HG02588 (cell line): ENCODE measurements around the gene PPP6R2.
"Not testable (repeated sequence)": the region's sequence is repeated elsewhere in the genome, so short reads cannot be mapped to it uniquely, and the experiment has no call there.

Source experiments
- ATAC-seq: cut with Tn5 transposase; IDR thresholded peaks from one replicate; pipeline ENCODE4 v1.9.1; 2021; ENCODE audit warnings: mild to moderate bottlenecking, moderate library complexity; ENCODE audit not compliant: unreplicated experiment

The PPP6R2 gene

DNA sequence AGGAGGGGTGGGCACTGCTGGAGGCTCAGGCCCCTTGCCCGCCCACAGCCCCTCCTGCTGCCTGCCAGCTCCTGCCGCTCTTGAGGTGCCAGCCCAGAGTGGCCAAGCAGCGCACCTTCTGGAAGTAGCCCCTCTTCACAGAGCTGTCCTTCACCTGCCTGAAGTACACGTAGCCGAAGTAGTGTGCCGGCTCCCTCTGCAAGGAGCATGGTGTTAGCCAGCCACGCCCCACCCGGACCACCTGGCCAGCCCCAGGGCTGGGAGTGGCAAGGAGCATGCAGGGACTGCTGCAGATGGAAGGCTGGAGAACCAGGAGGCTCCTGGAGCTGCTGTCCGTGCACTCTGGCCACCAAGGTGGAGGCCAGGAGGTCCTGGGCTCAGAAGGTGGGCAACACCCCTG, 25.9 kb upstream of the PPP6R2 start:
- ATAC-seq: no peak

DNA sequence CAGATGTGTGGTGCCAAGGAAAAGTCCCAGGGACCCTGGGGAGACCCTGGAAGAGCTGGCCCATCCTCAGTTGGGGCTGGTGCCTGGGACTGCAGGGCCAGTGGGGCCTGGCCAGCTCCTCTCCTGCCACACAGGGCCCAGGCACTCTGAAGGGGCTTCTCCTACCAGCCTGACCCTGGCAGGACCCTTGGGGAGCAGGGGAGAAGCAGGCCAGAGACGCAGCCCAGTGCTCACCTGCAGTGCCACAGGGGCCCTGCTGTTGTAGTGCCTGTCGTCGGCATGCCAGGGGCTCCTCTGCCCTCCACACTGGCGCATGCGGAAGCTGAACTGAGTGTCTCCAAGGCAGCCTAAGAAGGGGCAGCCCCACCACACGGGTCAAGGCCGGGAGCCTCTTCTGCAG, 25.5 kb upstream of the PPP6R2 start:
- no peak for ATAC-seq

DNA sequence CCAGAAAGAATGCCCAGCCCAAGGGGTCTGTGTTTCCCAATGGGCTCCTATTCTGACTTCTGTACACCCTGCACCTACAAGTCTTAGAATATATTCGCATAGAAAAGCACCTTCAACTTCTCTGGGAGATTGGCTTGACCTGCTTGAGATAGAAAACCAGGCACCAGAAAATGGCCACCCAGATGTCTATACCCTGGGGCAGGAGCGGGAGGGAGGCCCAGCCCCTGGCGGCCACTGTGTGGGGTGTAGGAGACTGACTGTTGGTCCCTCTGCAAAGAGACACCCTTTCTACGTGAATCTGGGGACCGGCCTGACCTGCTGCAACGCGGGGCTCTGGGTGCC, 24.8 kb upstream of the PPP6R2 start:
- no peak for ATAC-seq

- no peak for ATAC-seq
Observed at GRCh38 chr22:50318698-50319411, 24.3 kb upstream of the PPP6R2 start.

DNA sequence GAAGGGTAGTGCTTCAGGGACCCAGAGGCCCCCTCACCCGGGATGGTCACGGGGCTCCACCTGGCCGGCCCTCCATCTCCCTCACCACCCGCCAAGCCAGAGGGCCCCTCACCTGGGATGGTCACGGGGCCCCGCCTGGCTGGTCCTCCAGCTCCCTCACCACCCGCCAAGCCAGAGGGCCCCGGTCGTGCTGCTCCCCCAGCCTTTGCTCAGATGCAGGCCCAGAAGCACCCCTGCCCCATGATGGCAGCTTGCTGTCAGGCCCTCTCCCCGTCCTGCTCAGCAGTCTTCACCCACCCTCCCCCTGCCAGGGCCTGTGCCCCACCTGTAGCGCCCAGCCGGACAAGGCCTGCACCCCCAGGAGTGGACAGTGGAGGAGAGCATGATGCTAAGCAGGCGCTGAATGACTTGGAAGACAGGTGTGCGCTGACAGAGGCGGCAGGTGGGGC, 23.6 kb upstream of the PPP6R2 start:
- ATAC-seq: no peak

- ATAC-seq: no peak
Observed at GRCh38 chr22:50320116-50320515, 23.0 kb upstream of the PPP6R2 start.

GRCh38 chr22:50320671-50321325, 22.3 kb upstream of the PPP6R2 start:
- no peak for ATAC-seq

GRCh38 chr22:50322382-50323104, 20.6 kb upstream of the PPP6R2 start:
- ATAC-seq: not testable (repeated sequence)

DNA sequence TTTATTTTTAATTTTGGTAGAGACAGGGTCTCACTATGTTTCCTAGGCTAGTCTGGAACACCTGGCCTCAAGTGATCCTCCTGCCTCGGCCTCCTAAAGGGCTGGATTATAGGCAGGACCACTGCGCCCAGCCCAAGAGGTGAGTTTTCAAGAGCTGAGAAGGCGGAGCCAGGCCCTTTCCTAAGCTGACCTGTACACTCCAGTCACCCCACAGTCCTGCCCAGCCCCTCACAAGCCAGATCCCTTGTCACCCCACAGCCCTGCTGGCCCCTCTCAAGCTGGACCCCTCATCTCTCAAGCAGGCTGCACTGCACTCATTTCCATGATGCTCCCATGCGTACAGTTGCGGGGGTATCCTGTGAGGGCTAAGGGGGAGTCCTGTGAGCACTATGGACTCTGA, 19.2 kb upstream of the PPP6R2 start:
- no peak for ATAC-seq

DNA sequence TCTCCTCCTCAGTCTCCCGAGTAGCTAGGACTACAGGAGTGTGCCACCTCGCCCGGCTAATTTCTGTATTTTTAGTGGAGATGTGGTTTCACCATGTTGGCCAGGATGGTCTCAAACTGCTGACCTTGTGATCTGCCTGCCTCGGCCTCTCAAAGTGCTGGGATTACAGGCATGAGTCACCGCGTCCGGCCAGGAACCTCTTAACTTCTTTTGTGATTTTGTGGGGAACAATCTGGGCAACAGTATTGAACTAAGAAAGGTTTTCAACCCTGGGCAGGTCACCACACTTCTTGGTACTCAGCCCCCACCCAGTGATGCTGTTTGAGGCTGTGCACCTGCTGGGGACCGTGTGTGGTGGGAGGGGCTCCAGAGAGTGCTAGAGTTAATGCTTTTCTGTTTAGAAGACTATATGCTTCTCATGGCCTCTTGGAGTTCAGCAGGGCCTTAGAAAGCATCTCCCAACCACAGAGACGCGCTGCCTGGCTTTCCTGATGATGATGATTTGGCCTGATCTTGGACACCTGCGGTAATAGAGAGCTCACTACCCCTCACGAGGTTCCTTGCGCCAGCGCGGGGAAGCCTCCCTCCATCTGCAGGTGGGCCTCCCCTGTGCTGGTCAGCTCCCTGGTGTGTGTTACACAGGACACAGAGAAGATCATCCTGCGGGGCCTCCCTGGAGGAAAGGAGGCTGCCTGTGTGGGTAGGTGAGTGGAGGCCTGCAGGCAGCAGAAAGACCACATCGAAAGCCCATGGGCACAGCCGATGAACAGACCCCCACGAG, 17.5 kb upstream of the PPP6R2 start:
- ATAC-seq: no peak

DNA sequence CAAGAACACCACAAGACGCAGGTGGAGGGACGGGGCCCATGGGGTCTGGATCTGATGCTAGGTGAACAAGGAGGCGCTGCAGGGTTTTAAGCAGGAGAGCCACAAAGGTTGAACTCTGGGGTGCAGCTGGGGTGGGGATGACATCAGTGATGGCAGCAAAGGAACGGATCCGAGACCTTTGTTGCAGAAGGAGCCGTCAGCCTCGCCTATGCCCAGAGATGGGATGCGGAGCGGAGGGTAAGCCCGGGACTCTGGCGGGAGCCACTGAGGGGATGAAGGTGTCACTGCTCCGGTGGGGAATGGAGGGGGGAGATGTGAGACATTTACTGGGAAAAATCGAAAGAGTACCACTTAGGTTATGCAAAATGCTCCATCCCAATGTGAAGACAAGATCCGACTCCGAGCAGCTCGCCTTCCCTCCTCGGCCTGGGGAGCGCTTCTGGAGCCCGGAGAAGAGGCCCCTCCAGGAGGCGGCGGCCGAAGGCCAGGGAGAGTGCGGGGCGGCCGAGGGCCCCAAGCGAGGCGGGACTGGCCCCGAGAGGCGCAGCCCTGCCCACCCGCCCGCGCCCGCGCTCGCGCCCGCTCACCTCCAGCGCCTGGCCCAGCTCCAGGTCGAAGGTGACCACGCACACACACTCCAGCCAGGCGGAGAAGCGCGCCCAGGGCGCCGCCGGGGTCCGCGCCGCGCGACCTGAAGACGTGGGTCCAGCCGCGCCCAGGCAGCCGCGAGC, 16.7 kb upstream of the PPP6R2 start:
- no peak for ATAC-seq

- peak; percentile 77 for ATAC-seq
Observed at GRCh38 chr22:50326956-50327710, 16.0 kb upstream of the PPP6R2 start, which contains the start of gene DENND6B. Gene DENND6B (minus strand): TSS chr22:50327012. CDS start chr22:50326988, 24 bp downstream.

DNA sequence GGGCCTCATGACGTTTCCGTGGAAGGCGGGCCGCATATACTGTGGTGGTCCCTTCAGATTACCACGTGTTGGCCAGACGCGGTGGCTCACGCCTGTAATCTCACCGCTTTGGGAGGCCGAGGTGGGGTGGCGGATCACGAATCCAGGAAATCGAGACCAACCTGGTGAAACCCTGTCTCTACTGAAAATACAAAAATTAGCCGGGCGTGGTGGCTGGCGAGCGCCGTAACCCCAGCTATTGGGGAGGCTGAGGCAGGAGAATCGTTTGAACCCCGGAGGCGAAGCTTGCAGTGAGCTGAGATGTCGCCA, 15.5 kb upstream of the PPP6R2 start:
- no peak for ATAC-seq

GRCh38 chr22:50329236-50329635, 13.9 kb upstream of the PPP6R2 start:
- no peak for ATAC-seq

- ATAC-seq: not testable (repeated sequence)
Observed at GRCh38 chr22:50334433-50334832, 8.7 kb upstream of the PPP6R2 start.

DNA sequence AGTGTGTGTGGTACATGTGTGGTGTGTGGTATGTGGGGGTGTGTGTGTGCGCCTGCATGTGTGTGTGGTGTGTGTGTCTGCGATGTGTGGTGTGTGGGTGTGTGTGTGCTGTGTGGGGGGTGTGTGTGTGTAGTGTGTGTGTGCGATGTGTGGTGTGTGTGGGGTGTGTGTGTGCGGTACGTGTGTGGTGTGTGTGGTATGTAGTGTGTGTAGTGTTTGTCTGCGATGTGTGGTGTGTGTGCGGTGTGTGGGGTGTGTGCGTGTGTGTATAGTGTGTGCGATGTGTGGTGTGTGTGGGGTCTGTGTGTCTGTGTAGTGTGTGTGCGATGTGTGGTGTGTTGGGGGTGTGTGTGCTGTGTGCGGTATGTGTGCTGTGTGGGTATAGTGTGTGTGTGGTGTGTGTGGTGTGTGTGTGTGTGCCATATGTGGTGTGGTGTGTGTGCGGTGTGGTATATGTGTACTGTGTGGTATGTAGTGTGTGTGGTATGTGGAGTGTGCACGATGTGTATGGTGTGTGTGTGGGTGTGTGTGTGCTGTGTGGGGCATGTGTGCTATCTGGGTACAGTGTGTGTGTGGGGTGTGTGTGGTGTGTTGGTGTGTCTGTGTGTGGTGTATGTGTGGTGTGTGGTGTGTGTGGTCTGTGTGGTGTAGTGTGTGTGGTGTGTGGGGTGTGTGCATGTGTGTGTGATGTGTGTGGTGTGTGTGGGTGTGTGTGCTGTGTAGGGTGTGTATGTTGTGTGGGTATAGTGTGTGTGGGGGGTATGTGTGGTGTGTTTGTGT, 5.7 kb upstream of the PPP6R2 start:
- ATAC-seq: no peak

DNA sequence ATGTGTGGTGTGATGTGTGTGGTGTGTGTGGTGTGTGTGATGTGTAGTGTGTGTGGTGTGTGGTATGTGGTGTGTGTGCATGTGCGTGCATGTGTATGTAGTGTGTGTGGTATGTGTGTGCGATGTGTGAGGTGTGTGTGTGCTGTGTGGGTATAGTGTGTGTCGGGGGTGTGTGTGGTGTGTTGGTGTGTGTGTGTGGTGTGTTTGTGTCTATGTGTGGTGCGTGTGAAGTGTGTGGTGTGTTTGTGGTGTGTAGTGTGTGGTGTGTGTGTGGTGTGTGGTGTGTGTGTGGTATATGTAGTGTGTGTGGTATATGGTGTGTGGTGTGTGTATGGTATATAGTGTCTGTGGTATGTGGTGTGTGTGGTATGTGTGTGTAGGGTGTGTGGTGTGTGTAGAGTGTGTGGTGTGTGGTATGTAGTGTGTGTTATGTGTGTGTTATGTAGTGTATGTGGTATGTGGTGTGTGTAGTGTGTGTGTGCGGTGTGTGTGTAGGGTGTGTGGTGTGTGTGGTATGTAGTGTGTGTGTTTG, 5.0 kb upstream of the PPP6R2 start:
- no peak for ATAC-seq

- ATAC-seq: no peak
Observed at GRCh38 chr22:50338860-50339462, 4.2 kb upstream of the PPP6R2 start.
